Mucosa of rectum (tissue), 2 donors: ENCODE measurements around the gene CPSF4L.

Experiments used
- H3K27ac ChIP-seq, 2 donors: one replicate each; pipeline ENCODE4 v1.7.0; 2013; ENCODE audit warnings: inconsistent platforms in 2 of 2, low read depth in 2 of 2, low read length in 2 of 2
- H3K27me3 ChIP-seq, 2 donors: one replicate each; pipeline ENCODE4 v1.7.0; 2013; ENCODE audit warnings: low read length in 2 of 2; ENCODE audit not compliant: control insufficient read depth in 2 of 2, insufficient read depth in 2 of 2
- H3K36me3 ChIP-seq, 2 donors: one replicate each; pipeline ENCODE4 v1.7.0; 2013; ENCODE audit warnings: low read length in 2 of 2; ENCODE audit not compliant: control insufficient read depth in 2 of 2, insufficient read depth in 2 of 2
- H3K4me1 ChIP-seq, 2 donors: one replicate each; pipeline ENCODE4 v1.7.0; 2013; ENCODE audit warnings: low read length in 2 of 2, mild to moderate bottlenecking in 1 of 2; ENCODE audit not compliant: control insufficient read depth in 2 of 2, insufficient read depth in 2 of 2
- H3K4me3 ChIP-seq, 2 donors: one replicate each; pipeline ENCODE4 v1.7.0; 2013; ENCODE audit warnings: low read length in 2 of 2
- H3K9ac ChIP-seq, 2 donors: one replicate each; pipeline ENCODE4 v1.7.0; 2013; ENCODE audit warnings: low read length in 2 of 2, low read depth in 1 of 2, mild to moderate bottlenecking in 1 of 2
- H3K9me3 ChIP-seq, 2 donors: one replicate each; pipeline ENCODE4 v1.7.0; 2013; ENCODE audit warnings: low read length in 2 of 2; ENCODE audit not compliant: control insufficient read depth in 2 of 2
- donor health status: healthy.
- donor health status: Normal muscosa, but diverticular disease.

CPSF4L gene

GRCh38 chr17:73237714-73238113 is 24.0 kb downstream of the CPSF4L start:
- no peak overlapping the region for H3K9ac ChIP-seq
- H3K27ac ChIP-seq, result no peak overlapping the region
- peaks cover 6 to 12% of the 10 kb centered on the region in 2 donors for H3K4me1 ChIP-seq
- H3K27me3 ChIP-seq, result no peaks in the 10 kb centered on the region
- no peak overlapping the region for H3K4me3 ChIP-seq
- no peaks in the 10 kb centered on the region for H3K9me3 ChIP-seq
- H3K36me3 ChIP-seq, result peaks cover 21% of the 10 kb centered on the region in 2 donors

- no peaks in the 10 kb centered on the region for H3K27me3 ChIP-seq
Measured at GRCh38 chr17:73234736-73235135, 26.9 kb downstream of the CPSF4L start.

DNA sequence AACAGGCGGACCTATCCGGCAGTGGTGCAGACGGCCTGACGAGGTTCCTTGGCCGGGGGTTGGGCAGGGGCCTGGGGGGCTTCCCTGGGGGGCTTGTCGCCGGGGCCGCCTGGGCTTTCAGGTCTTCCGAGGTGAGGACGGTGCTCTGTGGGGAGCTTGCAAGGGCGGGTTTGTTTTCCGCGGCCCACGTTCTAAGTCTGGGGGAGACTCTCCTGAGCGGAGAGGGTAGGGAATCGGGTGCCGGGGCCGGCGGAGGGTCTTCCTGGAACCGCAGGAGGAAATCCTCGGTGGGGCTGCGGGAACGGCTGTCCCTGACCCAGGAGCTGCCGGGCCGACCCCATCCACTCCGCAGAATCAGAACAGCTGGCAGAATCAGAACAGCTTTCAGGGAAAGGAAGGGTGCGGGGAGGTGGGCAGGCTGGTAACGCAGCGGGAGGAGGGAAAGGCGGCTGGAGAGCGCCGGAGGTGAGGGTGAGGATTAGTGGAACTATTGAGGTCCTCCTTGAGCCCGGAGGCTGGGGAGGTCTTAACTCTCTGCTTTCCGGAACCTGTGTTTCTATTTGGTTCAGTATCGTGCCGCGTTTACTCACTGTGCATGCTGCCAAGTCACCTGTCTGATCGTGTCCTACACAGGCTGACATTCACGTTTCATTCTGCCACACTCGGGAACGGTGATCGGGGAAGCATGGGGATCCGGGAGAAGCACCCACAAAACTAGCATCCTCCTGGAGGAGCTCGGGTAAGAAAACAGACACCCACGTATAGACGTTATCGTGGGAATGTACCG is 28.9 kb downstream of the CPSF4L start:
- H3K4me3 ChIP-seq, result peak overlapping the region; percentile 93 to 94
- H3K27ac ChIP-seq, result peak overlapping the region; percentile 64 to 80
- no peaks in the 10 kb centered on the region for H3K9me3 ChIP-seq
- H3K4me1 ChIP-seq, result peaks cover 25% of the 10 kb centered on the region in 2 donors
- peaks cover 13 to 17% of the 10 kb centered on the region in 2 donors for H3K36me3 ChIP-seq
- H3K9ac ChIP-seq, result peak overlapping the region; percentile 85 to 93
- H3K27me3 ChIP-seq, result no peaks in the 10 kb centered on the region

More at GRCh38 chr17:73234736-73235135, 26.9 kb downstream of the CPSF4L start:
- Histone ChIP-seq H3K4me3 (no peak overlapping the region), H3K36me3 (peaks cover 17 to 19% of the 10 kb centered on the region in 2 donors), H3K27ac (no peak overlapping the region), H3K9me3 (no peaks in the 10 kb centered on the region), H3K4me1 (peaks cover 14 to 25% of the 10 kb centered on the region in 2 donors), H3K9ac (no peak overlapping the region)

DNA sequence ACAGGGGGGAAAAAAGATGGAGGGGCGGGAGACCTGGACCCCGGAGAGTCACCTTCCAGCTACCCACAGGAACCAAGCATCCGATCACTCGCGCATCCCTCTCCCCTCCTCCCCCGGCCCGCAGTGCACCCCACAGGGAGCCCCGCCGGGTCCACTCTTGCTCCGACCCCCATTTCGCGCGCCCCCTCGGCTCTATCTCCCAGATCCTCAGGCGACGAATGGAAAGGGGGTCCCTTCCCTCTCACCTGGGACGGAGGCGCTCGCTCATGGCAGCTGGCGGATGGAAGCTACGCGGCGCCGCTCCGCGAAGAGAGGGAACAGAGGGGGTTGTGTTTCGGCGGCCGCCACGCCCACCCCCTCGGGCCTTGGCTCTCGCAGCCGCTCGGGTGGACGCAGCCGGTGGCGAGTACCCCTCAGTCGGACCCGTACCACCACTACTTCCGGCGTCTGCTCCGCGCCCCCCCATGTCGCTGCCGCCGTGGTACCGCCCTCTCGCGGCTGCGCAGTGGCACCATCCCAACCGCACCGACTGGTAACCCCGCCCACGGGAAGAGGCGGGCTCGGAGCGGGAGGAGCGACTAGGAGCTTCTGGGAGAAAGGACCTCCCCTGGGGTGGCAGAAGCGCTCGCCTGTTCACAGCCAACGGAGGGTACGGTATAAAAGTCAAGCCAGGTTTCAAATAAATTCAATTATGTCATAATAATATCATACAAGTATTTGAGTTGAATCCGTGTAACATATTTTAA is 29.7 kb downstream of the CPSF4L start:
- H3K27ac ChIP-seq, result peak overlapping the region; percentile 64 to 80
- peak overlapping the region; percentile 93 to 94 for H3K4me3 ChIP-seq
- peak overlapping the region; percentile 85 to 93 for H3K9ac ChIP-seq
- H3K4me1 ChIP-seq, result peaks cover 25% of the 10 kb centered on the region in 2 donors
- H3K36me3 ChIP-seq, result peaks cover 11 to 17% of the 10 kb centered on the region in 2 donors
- no peaks in the 10 kb centered on the region for H3K9me3 ChIP-seq
- no peaks in the 10 kb centered on the region for H3K27me3 ChIP-seq

DNA sequence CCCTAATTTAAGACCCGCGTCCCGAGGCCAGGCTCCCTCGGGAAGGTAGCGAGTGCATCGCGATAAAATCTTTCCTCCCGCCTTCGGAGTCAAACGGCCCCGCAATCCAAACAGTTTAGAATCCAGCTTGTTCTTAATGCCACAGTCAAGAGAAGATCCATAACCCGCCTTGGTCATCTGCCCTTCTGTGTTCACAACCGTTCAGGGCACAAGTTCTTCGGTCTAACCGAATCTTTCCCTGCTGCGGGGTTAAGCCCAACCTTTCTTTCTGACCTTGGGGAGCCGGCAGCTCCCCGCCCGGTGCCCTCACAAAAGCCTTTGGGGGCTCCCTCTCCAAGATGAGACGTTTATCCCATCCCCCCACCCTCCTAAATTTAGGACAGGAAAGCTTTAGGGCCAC is 30.3 kb downstream of the CPSF4L start:
- peak overlapping the region in 1 of 2 donors; percentile 80 for H3K27ac ChIP-seq
- H3K4me1 ChIP-seq, result peaks cover 25% of the 10 kb centered on the region in 2 donors
- peak overlapping the region; percentile 93 to 94 for H3K4me3 ChIP-seq
- peaks cover 10 to 12% of the 10 kb centered on the region in 2 donors for H3K36me3 ChIP-seq
- no peaks in the 10 kb centered on the region for H3K9me3 ChIP-seq
- peak overlapping the region; percentile 85 to 93 for H3K9ac ChIP-seq
- H3K27me3 ChIP-seq, result no peaks in the 10 kb centered on the region

DNA sequence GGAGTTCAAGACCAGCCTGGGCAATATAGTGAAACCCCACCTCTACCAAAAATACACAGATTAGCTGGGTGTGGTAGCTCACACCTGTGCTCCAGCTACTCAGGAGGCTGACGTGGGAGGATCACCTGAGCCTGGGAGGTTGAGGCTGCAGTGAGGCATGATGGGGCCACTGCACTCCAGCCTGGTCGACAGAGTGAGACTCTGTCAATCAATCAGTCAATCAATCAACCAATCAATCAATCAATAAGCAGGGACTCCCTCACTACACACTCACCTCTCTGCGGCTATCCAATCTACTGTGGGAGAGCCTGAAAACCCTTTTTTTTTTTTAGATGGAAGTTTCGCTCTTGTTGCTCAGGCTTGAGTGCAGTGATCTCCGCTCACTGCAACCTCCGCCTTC is 31.6 kb downstream of the CPSF4L start:
- H3K36me3 ChIP-seq, result peaks cover 3 to 9% of the 10 kb centered on the region in 2 donors
- no peak overlapping the region for H3K4me3 ChIP-seq
- no peak overlapping the region for H3K27ac ChIP-seq
- peaks cover 25% of the 10 kb centered on the region in 2 donors for H3K4me1 ChIP-seq
- H3K9ac ChIP-seq, result no peak overlapping the region
- H3K27me3 ChIP-seq, result no peaks in the 10 kb centered on the region
- no peaks in the 10 kb centered on the region for H3K9me3 ChIP-seq

GRCh38 chr17:73228748-73229236 is 32.9 kb downstream of the CPSF4L start:
- H3K27ac ChIP-seq, result no peak overlapping the region

GRCh38 chr17:73227944-73228343 is 33.7 kb downstream of the CPSF4L start:
- Histone ChIP-seq H3K4me3 (no peak overlapping the region), H3K27me3 (no peaks in the 10 kb centered on the region), H3K36me3 (peaks cover 3 to 9% of the 10 kb centered on the region in 2 donors), H3K9me3 (no peaks in the 10 kb centered on the region), H3K4me1 (peaks cover 13 to 21% of the 10 kb centered on the region in 2 donors), H3K27ac (no peak overlapping the region), H3K9ac (no peak overlapping the region)

More at GRCh38 chr17:73228748-73229236, 32.9 kb downstream of the CPSF4L start:
- no peak overlapping the region for H3K4me3 ChIP-seq
- H3K4me1 ChIP-seq, result peaks cover 18 to 25% of the 10 kb centered on the region in 2 donors
- H3K9ac ChIP-seq, result no peak overlapping the region
- H3K27me3 ChIP-seq, result no peaks in the 10 kb centered on the region
- no peaks in the 10 kb centered on the region for H3K9me3 ChIP-seq
- H3K36me3 ChIP-seq, result peaks cover 3 to 9% of the 10 kb centered on the region in 2 donors

- Histone ChIP-seq H3K4me3 (no peak overlapping the region), H3K9ac (no peak overlapping the region), H3K9me3 (no peaks in the 10 kb centered on the region), H3K36me3 (peaks cover 3 to 9% of the 10 kb centered on the region in 2 donors), H3K4me1 (peaks cover 12 to 19% of the 10 kb centered on the region in 2 donors), H3K27ac (no peak overlapping the region), H3K27me3 (no peaks in the 10 kb centered on the region)
Measured at GRCh38 chr17:73227379-73227778, 34.3 kb downstream of the CPSF4L start.
